ENCODE measurements around the gene NUDT21. TPM values are rescaled to one million over a fixed set of nuclear protein-coding genes. Genes with fewer than 3 reads are reported as not detected.

NUDT21 gene
- total and polyA plus RNA-seq, 2 of the 8 experiments (the other 6 are each of a cell fraction or from before 2014, with no cell fraction given): 78.1 to 277 TPM

DNA sequence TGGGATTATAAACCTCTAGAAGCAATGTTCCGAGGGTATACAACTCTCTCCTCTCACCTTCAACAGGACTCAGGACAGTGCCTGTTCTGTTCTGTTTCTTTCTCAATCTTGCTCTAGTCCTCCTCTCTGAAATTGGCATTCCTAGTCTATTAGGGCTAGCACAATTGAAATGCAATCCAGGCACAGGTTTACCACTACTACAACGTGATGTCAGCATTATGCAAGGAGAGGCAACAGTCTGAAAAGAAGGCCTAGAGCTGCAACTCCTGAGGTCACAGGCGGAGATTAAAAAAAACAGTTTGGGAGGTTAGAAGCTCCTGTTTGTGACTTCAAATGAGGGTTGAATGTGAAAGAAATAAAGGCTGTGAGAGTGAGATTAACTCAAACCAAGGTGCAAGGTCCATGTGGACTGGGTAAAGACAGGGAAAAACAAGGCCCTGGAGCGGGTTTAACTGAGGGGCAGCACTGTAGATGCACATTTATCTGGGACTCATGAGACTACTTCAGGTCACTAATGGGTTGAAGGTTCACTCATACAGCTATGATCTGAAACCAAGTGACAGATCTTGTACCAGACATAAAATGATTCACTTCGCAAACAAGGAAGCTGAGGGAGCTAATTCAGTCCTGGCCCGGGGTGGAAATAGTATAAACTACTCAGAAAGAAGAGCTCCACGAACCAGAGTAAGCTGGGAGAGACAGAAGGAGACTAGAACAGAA lies 42.6 kb downstream of the NUDT21 start (continued):
- TF ChIP-seq TCF12 (IDR thresholded peaks at IDR 0.05; ENCODE audit: low read depth, low read length) (no peak), MAFK (IDR thresholded peaks at IDR 0.05; ENCODE audit: low read depth, low read length) (no peak), TBP (IDR thresholded peaks at IDR 0.05; ENCODE audit: low read depth, low read length) (no peak), CEBPB (IDR thresholded peaks at IDR 0.05; ENCODE audit: low read depth, low read length) (no peak), SRF (IDR thresholded peaks at IDR 0.05; ENCODE audit: low read depth, low read length) (no peak), SIRT6 (IDR thresholded peaks at IDR 0.05; ENCODE audit: low read length) (no peak)

Data from H1 (cell line).